ENCODE measurements around the gene ITCH. TPM values are rescaled to one million over a fixed set of nuclear protein-coding genes. Genes with fewer than 3 reads are reported as not detected.
A peak's percentile ranks its signal among the peaks of the same experiment; 100 is the strongest.
"Not testable (repeated sequence)": the region's sequence is repeated elsewhere in the genome, so short reads cannot be mapped to it uniquely, and the experiment has no call there.

The ITCH gene
- total RNA-seq, 1 experiment from 2014 or later, result 63.9 TPM

GRCh38 chr20:34517114-34517505 lies 154.0 kb downstream of the ITCH start:
- ChIA-PET POLR2A (interaction anchor here (0.5 to 0.7 kb wide), 3 partner anchors 11 to 323 kb away, joined by 3 to 6 read pairs (median 6); no protein-coding TSS in a partner anchor), CTCF (interaction anchor here (0.5 to 1.4 kb wide), 4 partner anchors 171 to 206 kb away, joined by 3 to 17 read pairs (median 3); no protein-coding TSS in a partner anchor)
- peaks cover 9% of the 10 kb centered on the region for H3K4me1 ChIP-seq (ENCODE audit: control insufficient read depth, insufficient read depth, low read length)
- ATAC-seq (no peak), DNase-seq (ENCODE audit: low read depth, low spot score) (no peak)
- BruUV-seq (replicated peaks), result TSS peak; percentile 65
- TF ChIP-seq SIN3A (IDR thresholded peaks at IDR 0.05; ENCODE audit: borderline replicate concordance, insufficient read depth, low read depth, low read length) (no peak), POLR2AphosphoS5 (IDR thresholded peaks at IDR 0.05; ENCODE audit: low read depth, low read length) (no peak), CTCF (IDR thresholded peaks at IDR 0.05) (no peak), REST (IDR thresholded peaks at IDR 0.05; ENCODE audit: insufficient read depth in 1 of 2, low read depth in 2 of 2, low read length in 1 of 2) (no peak), TCF7L2 (IDR thresholded peaks at IDR 0.05; ENCODE audit: low read depth, low read length) (no peak)
- peak overlapping the region; percentile 92 for H3K27ac ChIP-seq (ENCODE audit: low read length)
- in situ Hi-C loops (cut with HindIII; ENCODE audit: low pct_unique_long_range_greater_than_20kb, low sequenced_read_pairs) (no loop called here), intact Hi-C loops (cut with micrococcal nuclease; ENCODE audit: unreplicated experiment) (no loop called here)
- peak overlapping the region; percentile 70 to 98 for H3K4me3 ChIP-seq (ENCODE audit: low read depth in 2 of 2, low read length in 2 of 2)
- no peaks in the 10 kb centered on the region for H3K9me3 ChIP-seq (ENCODE audit: control insufficient read depth, insufficient read depth, low read depth, low read length)
- peaks cover 2% of the 10 kb centered on the region; the same call in 1 of the 2 replicates for H3K36me3 ChIP-seq (ENCODE audit: control insufficient read depth, insufficient read depth, low read length)
- no peaks in the 10 kb centered on the region for H3K27me3 ChIP-seq (ENCODE audit: control insufficient read depth, insufficient read depth, low read length)

- BruUV-seq (replicated peaks); POLR2A ChIA-PET: not testable (repeated sequence)
These were observed 155.8 kb downstream of the ITCH start for GRCh38 chr20:34518863-34519262.

GRCh38 chr20:34519841-34520240 lies 156.8 kb downstream of the ITCH start:
- H3K4me1 ChIP-seq (ENCODE audit: control insufficient read depth, insufficient read depth, low read length), result peaks cover 25% of the 10 kb centered on the region
- ATAC-seq; intact Hi-C loops (cut with micrococcal nuclease; ENCODE audit: unreplicated experiment); H3K9me3 ChIP-seq (ENCODE audit: control insufficient read depth, insufficient read depth, low read depth, low read length); DNase-seq (ENCODE audit: low read depth, low spot score); CTCF ChIA-PET; POLR2A ChIA-PET; BruUV-seq (replicated peaks); H3K36me3 ChIP-seq (ENCODE audit: control insufficient read depth, insufficient read depth, low read length); H3K27ac ChIP-seq (ENCODE audit: low read length); H3K4me3 ChIP-seq (ENCODE audit: low read depth in 2 of 2, low read length in 2 of 2); H3K27me3 ChIP-seq (ENCODE audit: control insufficient read depth, insufficient read depth, low read length); in situ Hi-C loops (cut with HindIII; ENCODE audit: low pct_unique_long_range_greater_than_20kb, low sequenced_read_pairs): not testable (repeated sequence)

More at GRCh38 chr20:34518863-34519262, 155.8 kb downstream of the ITCH start:
- H3K27me3 ChIP-seq (ENCODE audit: control insufficient read depth, insufficient read depth, low read length); H3K36me3 ChIP-seq (ENCODE audit: control insufficient read depth, insufficient read depth, low read length); DNase-seq (ENCODE audit: low read depth, low spot score); H3K27ac ChIP-seq (ENCODE audit: low read length); CTCF ChIA-PET; ATAC-seq; intact Hi-C loops (cut with micrococcal nuclease; ENCODE audit: unreplicated experiment); H3K9me3 ChIP-seq (ENCODE audit: control insufficient read depth, insufficient read depth, low read depth, low read length); H3K4me3 ChIP-seq (ENCODE audit: low read depth in 2 of 2, low read length in 2 of 2); in situ Hi-C loops (cut with HindIII; ENCODE audit: low pct_unique_long_range_greater_than_20kb, low sequenced_read_pairs): not testable (repeated sequence)
- H3K4me1 ChIP-seq (ENCODE audit: control insufficient read depth, insufficient read depth, low read length), result peaks cover 26% of the 10 kb centered on the region
